Vagina (tissue), 2 donors: ENCODE measurements around the gene SLK. TPM values are rescaled to one million over a fixed set of nuclear protein-coding genes. Genes with fewer than 3 reads are reported as not detected.

Experiments used
- DNase-seq, 2 donors: peaks; one replicate each; pipeline ENCODE4 v3.0.0-alpha.2; 2017; ENCODE audit errors: extremely low spot score in 2 of 2
- H3K27ac ChIP-seq: fragments of 200-600 bp; sonication (generic); one replicate; pipeline ENCODE4 v1.5.1; 2019
- H3K27me3 ChIP-seq: fragments of 200-600 bp; sonication (generic); one replicate; pipeline ENCODE4 v1.5.1; 2019
- H3K36me3 ChIP-seq, 2 donors: fragments of 200-600 bp; sonication (generic); one replicate each; pipeline ENCODE4 v1.5.1; 2017 to 2019
- H3K4me1 ChIP-seq: fragments of 200-600 bp; sonication (generic); one replicate; pipeline ENCODE4 v1.5.1; 2019
- H3K4me3 ChIP-seq, 2 donors: fragments of 200-600 bp; sonication (generic); 1 replicate in 1 of 2; 2 replicates in 1 of 2; pipeline ENCODE4 v1.5.1; 2016 to 2019
- H3K9me3 ChIP-seq: fragments of 200-600 bp; sonication (generic); one replicate; pipeline ENCODE4 v1.5.1; 2019
- POLR2A ChIP-seq, 2 donors: fragments of 450-650 bp; IDR thresholded peaks; one replicate each; pipeline ENCODE4 v1.6.1; 2017; ENCODE audit warnings: antibody characterized with exemption in 2 of 2, mild to moderate bottlenecking in 2 of 2, moderate library complexity in 2 of 2
- POLR2AphosphoS5 ChIP-seq, 2 donors: sonication (generic); formaldehyde crosslinking; IDR thresholded peaks; one replicate each; pipeline ENCODE4 v1.9.0; 2017; ENCODE audit warnings: antibody characterized with exemption in 2 of 2, mild to moderate bottlenecking in 2 of 2, low read depth in 1 of 2; ENCODE audit not compliant: insufficient read depth in 1 of 2
- intact Hi-C: fragments of 100-400 bp; cut with DNase I; formaldehyde crosslinking; loops from one replicate; pipeline ENCODE4 v1.15.1; 2023
- total RNA-seq: library from RNA; depleted of rRNA; stranded (reverse); fragments of >200 nt; gene quantifications from one replicate; pipeline ENCODE4 v1.2.3, GENCODE V29; 2016
- TF ChIP-seq, protein P1 (sequence below), 3 experiments: fragments of 450-650 bp in 2 of 3; fragments of 200-600 bp in 1 of 3; sonication (generic) in 1 of 3; IDR thresholded peaks; one replicate each; pipeline ENCODE4 v1.5.1; 2017 to 2019; ENCODE audit warnings: antibody characterized with exemption in 3 of 3, mild to moderate bottlenecking in 2 of 3, moderate library complexity in 2 of 3

SLK gene
- total RNA-seq, 1 donor from 2014 or later: 50.1 TPM

DNA sequence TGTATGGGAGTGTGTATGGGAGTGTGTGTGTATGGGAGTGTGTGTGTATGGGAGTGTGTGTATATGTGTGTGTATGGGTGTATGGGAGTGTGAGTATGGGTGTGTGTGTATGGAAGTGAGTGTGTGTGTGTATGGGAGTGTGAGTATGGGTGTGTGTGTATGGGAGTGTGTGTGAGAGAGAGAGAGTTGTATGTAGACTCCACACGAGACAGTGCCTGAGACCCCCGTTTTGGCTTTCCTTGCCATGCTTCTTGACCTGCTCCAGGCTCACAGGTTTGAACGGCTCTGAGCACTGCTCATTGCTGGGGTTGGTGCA is 69.1 kb downstream of the SLK start:
- Histone ChIP-seq H3K36me3 (peaks cover 0 to 20% of the 10 kb centered on the region in 2 donors), H3K4me3 (no peak overlapping the region), H3K27me3 (no peaks in the 10 kb centered on the region), H3K4me1 (no peaks in the 10 kb centered on the region), H3K27ac (no peak overlapping the region), H3K9me3 (no peaks in the 10 kb centered on the region)
- DNase-seq: no peak
- intact Hi-C loops: no loop called here
- TF ChIP-seq, protein P1, sequence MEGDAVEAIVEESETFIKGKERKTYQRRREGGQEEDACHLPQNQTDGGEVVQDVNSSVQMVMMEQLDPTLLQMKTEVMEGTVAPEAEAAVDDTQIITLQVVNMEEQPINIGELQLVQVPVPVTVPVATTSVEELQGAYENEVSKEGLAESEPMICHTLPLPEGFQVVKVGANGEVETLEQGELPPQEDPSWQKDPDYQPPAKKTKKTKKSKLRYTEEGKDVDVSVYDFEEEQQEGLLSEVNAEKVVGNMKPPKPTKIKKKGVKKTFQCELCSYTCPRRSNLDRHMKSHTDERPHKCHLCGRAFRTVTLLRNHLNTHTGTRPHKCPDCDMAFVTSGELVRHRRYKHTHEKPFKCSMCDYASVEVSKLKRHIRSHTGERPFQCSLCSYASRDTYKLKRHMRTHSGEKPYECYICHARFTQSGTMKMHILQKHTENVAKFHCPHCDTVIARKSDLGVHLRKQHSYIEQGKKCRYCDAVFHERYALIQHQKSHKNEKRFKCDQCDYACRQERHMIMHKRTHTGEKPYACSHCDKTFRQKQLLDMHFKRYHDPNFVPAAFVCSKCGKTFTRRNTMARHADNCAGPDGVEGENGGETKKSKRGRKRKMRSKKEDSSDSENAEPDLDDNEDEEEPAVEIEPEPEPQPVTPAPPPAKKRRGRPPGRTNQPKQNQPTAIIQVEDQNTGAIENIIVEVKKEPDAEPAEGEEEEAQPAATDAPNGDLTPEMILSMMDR (IDR thresholded peaks at IDR 0.05): no peak
- TF ChIP-seq POLR2A (IDR thresholded peaks at IDR 0.05) (no peak), POLR2AphosphoS5 (IDR thresholded peaks at IDR 0.05; ENCODE audit: insufficient read depth in 1 of 2, low read depth in 1 of 2) (no peak)

GRCh38 chr10:104036518-104037260 is 69.7 kb downstream of the SLK start:
- no peak for TF ChIP-seq POLR2A (IDR thresholded peaks at IDR 0.05)
- TF ChIP-seq, protein P1 (IDR thresholded peaks at IDR 0.05): no peak
- no peak for TF ChIP-seq POLR2AphosphoS5 (IDR thresholded peaks at IDR 0.05; ENCODE audit: insufficient read depth in 1 of 2, low read depth in 1 of 2)
- no peaks in the 10 kb centered on the region for H3K27me3 ChIP-seq
- H3K4me1 ChIP-seq: no peaks in the 10 kb centered on the region
- H3K36me3 ChIP-seq: peaks cover 0 to 18% of the 10 kb centered on the region in 2 donors
- H3K27ac ChIP-seq: no peak overlapping the region
- H3K9me3 ChIP-seq: no peaks in the 10 kb centered on the region
- H3K4me3 ChIP-seq: no peak overlapping the region
- DNase-seq: peak; percentile 72 to 81
- intact Hi-C loops: no loop called here

DNA sequence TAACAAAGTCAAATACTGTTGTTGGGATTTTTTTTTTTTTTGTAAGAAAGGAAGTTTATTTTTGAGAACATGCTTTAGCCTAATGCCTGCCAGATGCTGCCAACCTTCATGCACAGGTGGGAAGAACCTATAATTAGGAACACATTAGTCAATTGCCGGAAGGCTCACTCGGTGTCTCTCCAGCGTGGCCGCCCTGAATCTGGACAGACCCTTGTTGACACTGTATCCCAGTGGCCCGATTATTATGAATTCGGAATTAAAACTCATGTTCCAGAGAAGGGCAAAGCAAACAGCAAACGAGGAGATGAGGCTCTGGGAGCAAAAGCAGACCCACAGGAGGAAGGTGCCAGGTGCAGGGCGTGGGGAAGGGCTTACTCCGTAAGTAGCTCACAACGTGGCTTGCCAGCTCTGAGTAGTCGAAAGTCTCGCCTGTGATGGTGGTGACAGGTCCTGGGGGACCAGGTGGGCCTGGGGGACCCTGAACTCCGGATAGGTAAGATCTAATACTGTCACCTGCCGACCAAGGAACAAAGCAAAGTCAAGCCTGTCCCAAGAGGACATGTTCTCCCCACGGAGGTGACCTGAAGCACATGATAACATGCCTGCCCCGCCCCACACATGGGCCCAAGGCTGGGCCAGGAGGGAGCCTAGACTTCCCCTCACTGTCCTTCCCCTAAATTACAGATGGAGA is 70.5 kb downstream of the SLK start:
- no peaks in the 10 kb centered on the region for H3K4me1 ChIP-seq
- no peaks in the 10 kb centered on the region for H3K9me3 ChIP-seq
- H3K27ac ChIP-seq: no peak overlapping the region
- intact Hi-C loops: no loop called here
- no peak overlapping the region for H3K4me3 ChIP-seq
- TF ChIP-seq, protein P1 (IDR thresholded peaks at IDR 0.05): no peak
- no peak for TF ChIP-seq POLR2A (IDR thresholded peaks at IDR 0.05)
- TF ChIP-seq POLR2AphosphoS5 (IDR thresholded peaks at IDR 0.05; ENCODE audit: insufficient read depth in 1 of 2, low read depth in 1 of 2): no peak
- H3K27me3 ChIP-seq: no peaks in the 10 kb centered on the region
- H3K36me3 ChIP-seq: peaks cover 0 to 11% of the 10 kb centered on the region in 2 donors
- DNase-seq: peak; percentile 55 to 72

DNA sequence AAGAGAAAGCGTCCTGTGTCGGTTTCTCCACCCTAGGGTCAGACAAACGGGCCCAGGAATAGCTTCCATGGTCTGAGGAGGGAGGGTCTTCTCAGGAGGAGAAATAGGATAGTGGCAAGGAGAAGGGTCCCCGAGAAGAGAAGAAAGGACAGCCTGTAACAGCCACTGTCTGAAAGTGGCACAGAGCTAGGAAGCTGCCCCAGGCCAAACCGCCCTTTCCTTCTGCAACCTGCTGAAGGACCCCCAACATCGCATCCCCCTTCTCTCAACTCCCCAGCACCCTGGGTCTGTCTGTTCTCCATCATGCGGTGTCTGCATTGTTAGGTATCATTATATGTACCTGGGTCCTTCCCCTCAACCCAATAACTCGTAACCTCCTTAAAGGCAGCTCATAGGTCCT is 71.6 kb downstream of the SLK start:
- H3K4me3 ChIP-seq: no peak overlapping the region
- no peak overlapping the region for H3K27ac ChIP-seq
- peak; percentile 22 to 54 for DNase-seq
- no peak for TF ChIP-seq POLR2AphosphoS5 (IDR thresholded peaks at IDR 0.05; ENCODE audit: insufficient read depth in 1 of 2, low read depth in 1 of 2)
- no peak for TF ChIP-seq POLR2A (IDR thresholded peaks at IDR 0.05)
- TF ChIP-seq, protein P1 (IDR thresholded peaks at IDR 0.05): no peak
- no peaks in the 10 kb centered on the region for H3K27me3 ChIP-seq
- intact Hi-C loops: no loop called here
- H3K4me1 ChIP-seq: no peaks in the 10 kb centered on the region
- H3K36me3 ChIP-seq: no peaks in the 10 kb centered on the region
- no peaks in the 10 kb centered on the region for H3K9me3 ChIP-seq
